ENCODE results near the gene SLC12A1.

- TF ChIP-seq CTCF (IDR thresholded peaks at IDR 0.05 in 4 of 5, conservative IDR thresholded peaks at IDR 0.05 in 1 of 5) (no peak), POLR2A (IDR thresholded peaks at IDR 0.05) (no peak)
Measured at GRCh38 chr15:48297668-48298067, 91.6 kb downstream of the SLC12A1 start.
